ENCODE measurements around the gene DEFB116. TPM values are rescaled to one million over a fixed set of nuclear protein-coding genes. Genes with fewer than 3 reads are reported as not detected.
"Not testable (repeated sequence)": the region's sequence is repeated elsewhere in the genome, so short reads cannot be mapped to it uniquely, and the experiment has no call there.

Gene DEFB116
- total and polyA plus RNA-seq, 4 donors: not detected

GRCh38 chr20:31322504-31322903 lies 14.1 kb upstream of the DEFB116 start:
- TF ChIP-seq, protein P1, sequence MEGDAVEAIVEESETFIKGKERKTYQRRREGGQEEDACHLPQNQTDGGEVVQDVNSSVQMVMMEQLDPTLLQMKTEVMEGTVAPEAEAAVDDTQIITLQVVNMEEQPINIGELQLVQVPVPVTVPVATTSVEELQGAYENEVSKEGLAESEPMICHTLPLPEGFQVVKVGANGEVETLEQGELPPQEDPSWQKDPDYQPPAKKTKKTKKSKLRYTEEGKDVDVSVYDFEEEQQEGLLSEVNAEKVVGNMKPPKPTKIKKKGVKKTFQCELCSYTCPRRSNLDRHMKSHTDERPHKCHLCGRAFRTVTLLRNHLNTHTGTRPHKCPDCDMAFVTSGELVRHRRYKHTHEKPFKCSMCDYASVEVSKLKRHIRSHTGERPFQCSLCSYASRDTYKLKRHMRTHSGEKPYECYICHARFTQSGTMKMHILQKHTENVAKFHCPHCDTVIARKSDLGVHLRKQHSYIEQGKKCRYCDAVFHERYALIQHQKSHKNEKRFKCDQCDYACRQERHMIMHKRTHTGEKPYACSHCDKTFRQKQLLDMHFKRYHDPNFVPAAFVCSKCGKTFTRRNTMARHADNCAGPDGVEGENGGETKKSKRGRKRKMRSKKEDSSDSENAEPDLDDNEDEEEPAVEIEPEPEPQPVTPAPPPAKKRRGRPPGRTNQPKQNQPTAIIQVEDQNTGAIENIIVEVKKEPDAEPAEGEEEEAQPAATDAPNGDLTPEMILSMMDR (IDR thresholded peaks at IDR 0.05; ENCODE audit: control extremely low read depth, extremely low read depth): no peak
- H3K36me3 ChIP-seq (ENCODE audit: control insufficient read depth in 4 of 4, insufficient read depth in 4 of 4, low read length in 4 of 4): no peaks in the 10 kb centered on the region
- no peaks in the 10 kb centered on the region for H3K27me3 ChIP-seq (ENCODE audit: control insufficient read depth in 3 of 3, insufficient read depth in 3 of 3, low read length in 2 of 3)
- H3K27ac ChIP-seq (ENCODE audit: low read depth in 1 of 2, low read length in 1 of 2): no peak overlapping the region
- DNase-seq (no peak), ATAC-seq (ENCODE audit: insufficient read depth, low FRiP score) (no peak)
- 45 to 52% methylated on average over 3 of the region's 3 CpGs for WGBS, 2 donors
- H3K4me3 ChIP-seq: no peak overlapping the region
- peaks cover 0 to 15% (median 3%) of the 10 kb centered on the region in 4 donors for H3K9me3 ChIP-seq (ENCODE audit: control insufficient read depth in 4 of 4, insufficient read depth in 3 of 4, low read length in 3 of 4)
- no peaks in the 10 kb centered on the region for H3K4me1 ChIP-seq (ENCODE audit: control insufficient read depth in 5 of 5, insufficient read depth in 5 of 5, low read length in 5 of 5)
- no peak overlapping the region for H3K9ac ChIP-seq (ENCODE audit: insufficient read depth in 1 of 2, low read length in 2 of 2)

GRCh38 chr20:31284964-31285363 lies 23.4 kb downstream of the DEFB116 start:
- not testable (repeated sequence) for DNase-seq; H3K4me1 ChIP-seq (ENCODE audit: control insufficient read depth in 5 of 5, insufficient read depth in 5 of 5, low read length in 5 of 5); H3K36me3 ChIP-seq (ENCODE audit: control insufficient read depth in 4 of 4, insufficient read depth in 4 of 4, low read length in 4 of 4); H3K9ac ChIP-seq (ENCODE audit: insufficient read depth in 1 of 2, low read length in 2 of 2); H3K4me3 ChIP-seq; H3K27me3 ChIP-seq (ENCODE audit: control insufficient read depth in 3 of 3, insufficient read depth in 3 of 3, low read length in 2 of 3); ATAC-seq (ENCODE audit: insufficient read depth, low FRiP score); H3K27ac ChIP-seq (ENCODE audit: low read depth in 1 of 2, low read length in 1 of 2)
- 69 to 70% methylated on average over 7 of the region's 7 CpGs for WGBS, 2 donors
- peaks cover 0 to 17% (median 8%) of the 10 kb centered on the region in 4 donors for H3K9me3 ChIP-seq (ENCODE audit: control insufficient read depth in 4 of 4, insufficient read depth in 3 of 4, low read length in 3 of 4)

GRCh38 chr20:31278178-31278577 lies 30.2 kb downstream of the DEFB116 start:
- H3K9me3 ChIP-seq (ENCODE audit: control insufficient read depth in 4 of 4, insufficient read depth in 3 of 4, low read length in 3 of 4): peaks cover 0 to 22% (median 5%) of the 10 kb centered on the region in 4 donors
- H3K4me3 ChIP-seq: no peak overlapping the region
- DNase-seq (no peak), ATAC-seq (ENCODE audit: insufficient read depth, low FRiP score) (no peak)
- TF ChIP-seq, protein P1 (IDR thresholded peaks at IDR 0.05; ENCODE audit: control extremely low read depth, extremely low read depth): no peak
- 73 to 83% methylated on average over 1 of the region's 1 CpG for WGBS, 2 donors
- H3K27me3 ChIP-seq (ENCODE audit: control insufficient read depth in 3 of 3, insufficient read depth in 3 of 3, low read length in 2 of 3): no peaks in the 10 kb centered on the region
- no peak overlapping the region for H3K27ac ChIP-seq (ENCODE audit: low read depth in 1 of 2, low read length in 1 of 2)
- no peaks in the 10 kb centered on the region for H3K4me1 ChIP-seq (ENCODE audit: control insufficient read depth in 5 of 5, insufficient read depth in 5 of 5, low read length in 5 of 5)
- no peaks in the 10 kb centered on the region for H3K36me3 ChIP-seq (ENCODE audit: control insufficient read depth in 4 of 4, insufficient read depth in 4 of 4, low read length in 4 of 4)
- H3K9ac ChIP-seq (ENCODE audit: insufficient read depth in 1 of 2, low read length in 2 of 2): no peak overlapping the region

DNA sequence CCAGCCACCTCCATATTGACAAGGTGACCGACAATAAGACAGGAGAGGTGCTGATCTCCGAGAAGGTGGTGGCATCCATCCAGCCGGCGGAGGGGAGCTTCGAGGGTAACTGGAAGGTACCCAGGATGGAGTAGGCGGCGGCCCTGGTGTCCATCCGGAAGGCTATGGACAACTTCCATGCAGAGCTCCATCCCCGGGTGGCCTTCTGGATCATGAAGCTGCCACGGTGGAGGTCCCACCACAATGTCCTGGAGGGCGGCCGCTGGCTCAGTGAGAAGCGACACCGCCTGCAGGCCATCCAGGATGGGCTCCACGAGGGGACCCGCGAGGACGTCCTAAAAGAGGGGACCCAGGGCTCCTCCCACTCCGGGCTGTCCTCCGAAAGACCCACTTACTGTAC lies 33.9 kb downstream of the DEFB116 start:
- Histone ChIP-seq H3K36me3 (ENCODE audit: control insufficient read depth in 4 of 4, insufficient read depth in 4 of 4, low read length in 4 of 4) (no peaks in the 10 kb centered on the region), H3K4me1 (ENCODE audit: control insufficient read depth in 5 of 5, insufficient read depth in 5 of 5, low read length in 5 of 5) (no peaks in the 10 kb centered on the region), H3K27ac (ENCODE audit: low read depth in 1 of 2, low read length in 1 of 2) (no peak overlapping the region), H3K9me3 (ENCODE audit: control insufficient read depth in 4 of 4, insufficient read depth in 3 of 4, low read length in 3 of 4) (peaks cover 0 to 39% (median 13%) of the 10 kb centered on the region in 4 donors), H3K9ac (ENCODE audit: insufficient read depth in 1 of 2, low read length in 2 of 2) (no peak overlapping the region), H3K4me3 (no peak overlapping the region), H3K27me3 (ENCODE audit: control insufficient read depth in 3 of 3, insufficient read depth in 3 of 3, low read length in 2 of 3) (no peaks in the 10 kb centered on the region)
- ATAC-seq (ENCODE audit: insufficient read depth, low FRiP score) (no peak), DNase-seq (no peak)
- TF ChIP-seq, protein P1 (IDR thresholded peaks at IDR 0.05; ENCODE audit: control extremely low read depth, extremely low read depth): no peak
- 81 to 86% methylated on average over 20 of the region's 20 CpGs for WGBS, 2 donors
